GM19035 (cell line): ENCODE measurements around the gene PPM1F.
"Not testable (repeated sequence)": the region's sequence is repeated elsewhere in the genome, so short reads cannot be mapped to it uniquely, and the experiment has no call there.

Source experiments
- ATAC-seq: cut with Tn5 transposase; IDR thresholded peaks from one replicate; pipeline ENCODE4 v1.9.1; 2021; ENCODE audit not compliant: unreplicated experiment

The PPM1F gene

DNA sequence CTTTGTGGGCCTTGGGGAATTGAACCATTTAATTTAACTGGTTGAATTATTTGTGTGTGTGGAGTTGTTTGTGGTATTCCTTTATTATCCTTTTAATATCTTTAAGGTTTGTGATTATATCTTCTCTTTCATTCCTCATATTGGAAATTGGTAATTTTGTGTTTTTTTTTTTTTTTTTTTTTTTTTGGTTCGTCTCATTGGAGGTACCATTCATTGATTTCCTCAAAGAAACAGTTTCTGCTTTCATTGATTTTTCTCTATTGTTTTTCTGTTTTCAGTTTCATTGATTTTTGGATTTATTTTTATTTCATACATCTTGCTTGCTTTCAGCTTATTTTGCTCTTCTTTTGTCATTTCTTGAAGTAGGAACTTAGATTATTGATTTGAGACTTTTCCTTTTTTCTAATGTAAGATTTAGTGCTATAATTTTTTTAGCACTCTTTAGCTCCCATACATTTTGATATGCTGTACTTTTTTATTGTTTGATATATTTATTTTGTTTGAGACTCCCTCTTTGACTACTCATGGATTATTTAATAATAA lies 54.2 kb downstream of the PPM1F start:
- ATAC-seq: no peak

DNA sequence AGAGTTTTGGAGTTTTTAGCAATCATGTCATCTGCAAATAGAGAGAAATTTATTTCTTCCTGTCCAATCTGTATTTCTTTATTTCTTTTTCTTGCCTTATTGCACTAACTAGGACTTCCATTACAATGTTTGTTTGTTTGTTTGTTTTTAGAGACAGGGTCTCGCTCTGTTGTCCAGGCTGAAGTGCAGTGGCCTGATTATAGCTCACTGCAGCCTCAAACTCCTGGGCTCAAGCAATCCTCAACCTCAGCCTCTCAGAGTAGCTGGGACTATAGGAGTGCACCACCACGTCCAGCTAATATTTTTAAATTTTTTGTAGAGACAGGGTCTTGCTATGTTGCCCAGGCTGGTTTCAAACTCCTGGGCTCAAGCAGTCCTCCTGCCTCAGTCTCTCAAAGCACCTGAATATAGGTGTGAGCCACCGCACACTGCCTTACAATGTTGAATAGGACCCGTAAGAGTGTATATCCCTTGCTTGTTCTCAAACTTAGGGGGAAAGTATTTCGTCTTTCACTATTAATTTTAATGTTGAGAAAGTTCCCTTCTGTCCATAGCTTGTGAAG lies 55.6 kb downstream of the PPM1F start:
- no peak for ATAC-seq

DNA sequence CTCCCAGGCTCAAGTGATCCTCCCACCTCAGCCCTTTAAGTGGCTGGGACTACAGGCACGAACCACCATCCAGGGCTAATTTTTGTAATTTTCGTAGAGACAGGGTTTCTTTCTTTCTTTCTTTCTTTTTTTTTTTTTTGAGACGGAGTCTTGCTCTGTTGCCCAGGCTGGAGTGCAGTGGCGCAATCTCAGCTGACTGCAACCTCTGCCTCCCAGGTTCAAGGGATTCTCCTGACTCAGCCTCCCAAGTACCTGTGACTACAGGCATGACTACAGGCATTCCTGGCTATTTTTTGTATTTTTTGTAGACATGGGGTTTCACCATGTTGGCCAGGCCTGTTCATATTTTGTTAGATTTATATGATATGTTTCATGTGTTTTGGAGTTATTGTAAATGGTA lies 56.4 kb downstream of the PPM1F start:
- ATAC-seq: not testable (repeated sequence)

- no peak for ATAC-seq
These were observed 57.8 kb downstream of the PPM1F start for GRCh38 chr22:21894799-21895198.

- ATAC-seq: no peak
These were observed 63.2 kb downstream of the PPM1F start for GRCh38 chr22:21889251-21889990.

- no peak for ATAC-seq
These were observed 64.8 kb downstream of the PPM1F start for GRCh38 chr22:21887841-21888240.

GRCh38 chr22:21883930-21884329 lies 68.7 kb downstream of the PPM1F start:
- ATAC-seq: not testable (repeated sequence)

DNA sequence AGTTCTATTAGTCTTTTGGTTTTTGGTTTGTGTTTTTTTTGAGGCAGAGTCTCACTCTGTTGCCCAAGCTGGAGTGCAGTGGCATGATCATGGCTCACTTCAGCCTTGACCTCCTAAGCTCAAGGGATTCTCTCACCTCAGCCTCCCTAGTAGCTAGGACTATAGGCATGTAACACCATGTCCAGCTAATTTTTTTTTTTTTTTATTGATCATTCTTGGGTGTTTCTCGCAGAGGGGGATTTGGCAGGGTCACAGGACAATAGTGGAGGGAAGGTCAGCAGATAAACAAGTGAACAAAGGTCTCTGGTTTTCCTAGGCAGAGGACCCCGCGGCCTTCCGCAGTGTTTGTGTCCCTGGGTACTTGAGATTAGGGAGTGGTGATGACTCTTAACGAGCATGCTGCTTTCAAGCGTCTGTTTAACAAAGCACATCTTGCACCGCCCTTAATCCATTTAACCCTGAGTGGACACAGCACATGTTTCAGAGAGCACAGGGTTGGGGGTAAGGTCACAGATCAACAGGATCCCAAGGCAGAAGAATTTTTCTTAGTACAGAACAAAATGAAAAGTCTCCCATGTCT lies 69.8 kb downstream of the PPM1F start:
- ATAC-seq: not testable (repeated sequence)

DNA sequence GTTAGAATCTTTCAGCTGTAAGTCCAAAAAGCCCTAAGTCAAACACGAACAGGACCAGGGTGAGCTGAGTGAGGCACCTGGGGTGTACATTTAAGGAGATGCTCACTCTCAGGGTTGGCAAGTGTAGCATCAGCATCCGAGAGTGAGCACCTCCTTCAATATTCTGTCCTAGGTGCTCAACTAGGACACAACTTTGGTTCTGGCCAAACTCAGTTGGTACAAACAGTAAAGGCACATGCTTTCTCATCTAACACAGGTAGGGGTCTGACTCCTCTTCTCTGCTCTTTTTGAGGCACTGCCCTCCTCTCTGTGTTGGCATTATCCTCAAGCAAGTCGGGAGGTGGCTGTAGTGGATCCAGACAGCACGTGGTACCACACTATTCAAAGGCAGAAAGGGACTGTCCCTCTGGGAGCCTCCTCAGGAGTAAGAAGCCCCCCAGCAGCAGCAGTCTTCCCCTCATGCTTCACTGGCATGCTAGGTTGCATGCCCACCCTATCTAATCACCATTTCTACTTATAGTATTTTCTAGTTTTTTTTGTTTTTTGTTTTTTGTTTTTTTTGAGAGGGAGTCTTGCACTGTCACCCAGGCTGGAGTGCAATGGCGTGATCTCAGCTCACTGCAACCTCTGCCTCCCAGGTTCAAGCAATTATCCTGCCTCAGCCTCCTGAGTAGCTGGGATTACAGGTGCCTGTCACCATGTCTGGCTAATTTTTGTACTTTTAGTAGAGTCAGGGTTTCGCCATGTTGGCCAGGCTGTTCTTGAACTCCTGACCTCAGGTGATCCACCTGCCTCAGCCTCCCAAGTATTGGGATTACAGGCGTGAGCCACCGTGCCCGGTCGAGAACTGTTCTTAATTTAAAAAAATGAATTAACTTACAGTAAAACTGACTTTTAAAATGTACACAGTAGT lies 70.6 kb downstream of the PPM1F start:
- ATAC-seq: no peak

DNA sequence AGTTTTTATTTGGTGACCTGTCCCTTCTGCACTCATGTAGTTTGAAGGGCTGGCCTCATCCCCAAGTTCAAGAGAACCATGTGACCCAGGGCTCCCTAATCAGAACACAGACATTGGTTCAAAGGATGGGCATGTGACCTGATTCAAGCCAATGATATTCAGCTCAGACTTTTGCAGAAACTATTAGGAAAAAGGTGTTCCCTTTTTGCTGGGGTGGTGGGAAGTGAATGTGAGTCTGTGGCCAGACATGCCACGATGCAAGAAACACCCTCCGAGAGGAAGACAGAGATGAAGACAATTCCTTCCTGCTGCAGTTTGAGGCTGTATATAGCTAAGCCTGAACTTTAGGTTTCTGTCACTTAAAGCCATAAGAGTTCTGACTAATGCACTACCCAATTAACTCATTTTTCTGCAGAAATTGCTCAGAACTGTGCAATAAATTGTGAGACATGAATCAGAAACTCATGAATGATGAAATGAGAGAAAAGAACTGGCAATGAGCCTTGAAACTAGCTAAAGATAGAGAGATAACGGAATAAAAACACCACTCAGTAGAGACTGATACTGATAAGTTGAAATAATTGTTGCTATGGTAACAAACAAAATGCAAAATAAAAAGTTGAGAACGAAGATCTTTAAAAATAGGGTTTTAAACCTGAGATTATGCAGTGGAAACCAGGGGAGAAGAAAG lies 76.0 kb downstream of the PPM1F start:
- no peak for ATAC-seq

DNA sequence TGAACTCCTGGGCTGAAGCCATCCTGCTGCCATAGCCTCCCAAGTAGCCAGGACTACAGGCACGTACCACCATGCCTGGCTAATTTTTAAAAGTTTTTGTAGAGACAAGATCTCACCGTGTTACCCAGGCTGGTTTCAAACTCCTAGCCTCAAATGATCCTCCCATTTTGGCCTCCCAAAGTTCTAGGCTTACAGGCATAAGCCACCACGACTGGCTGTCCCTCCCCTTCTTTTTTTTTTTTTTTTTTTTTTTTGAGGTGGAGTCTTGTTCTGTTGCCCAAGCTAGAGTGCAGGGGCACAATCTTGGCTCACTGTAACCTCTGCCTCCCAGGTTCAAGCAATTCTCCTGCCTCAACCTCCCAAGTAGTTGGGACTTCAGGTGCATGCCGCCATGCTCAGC lies 77.7 kb downstream of the PPM1F start:
- ATAC-seq: not testable (repeated sequence)

GRCh38 chr22:21873619-21874018 lies 79.0 kb downstream of the PPM1F start:
- no peak for ATAC-seq

- not testable (repeated sequence) for ATAC-seq
These were observed 79.9 kb downstream of the PPM1F start for GRCh38 chr22:21872741-21873140.
